A375 (cell line): ENCODE data around the gene STK35. TPM values are rescaled to one million over a fixed set of nuclear protein-coding genes. Genes with fewer than 3 reads are reported as not detected.

Experiments used
- small RNA-seq: library from RNA; depleted of rRNA; stranded (forward); fragments of <200 nt; gene quantifications from one replicate; pipeline ENCODE3, GENCODE V24; 2014
- total RNA-seq: library from RNA; depleted of rRNA; stranded (reverse); fragments of >200 nt; shearing (Covaris generic); gene quantifications from 2 replicates; pipeline ENCODE4 v1.2.3, GENCODE V29; 2014; rRNA removed

Gene STK35
- total RNA-seq, result 18.2 and 23.6 TPM in 2 replicates

GRCh38 chr20:2101057-2101864, at the start of gene STK35:
Gene STK35, plus strand, starts transcription at chr20:2101827. Its CDS starts 55 bp downstream, at chr20:2101882.

Small RNA genes lying within 50 kb of the gene (small RNA-seq; reads per million reads assigned to genes)
- gene RPL7P2, result not detected

Other genes starting within 250 kb of the STK35 start
- 5.5 and 6.8 TPM in 2 replicates for gene SIRPA, start 206.4 kb upstream of the STK35 start, total RNA-seq
- gene PDYN, start 107.8 kb upstream of the STK35 start, total RNA-seq, result not detected in 2 replicates
- not detected in 2 replicates for gene TGM3, start 194.2 kb downstream of the STK35 start, total RNA-seq